ENCODE measurements around the gene IFT80. TPM values are rescaled to one million over a fixed set of nuclear protein-coding genes. Genes with fewer than 3 reads are reported as not detected.

Gene IFT80
- total and polyA plus RNA-seq, 2 experiments from 2014 or later, result 13.5 to 43.3 TPM

- peak; percentile 54 for DNase-seq (ENCODE audit: low spot score)
- WGBS (ENCODE audit: low lambda C conversion rate, missing lambda C conversion rate), result 1% methylated on average over 49 of the region's 49 CpGs
- H4K20me1 ChIP-seq (ENCODE audit: insufficient read depth, poor library complexity, severe bottlenecking), result no peaks in the 10 kb centered on the region
- no peaks in the 10 kb centered on the region for H3K27me3 ChIP-seq
- no peaks in the 10 kb centered on the region for H3K9me3 ChIP-seq (ENCODE audit: low read depth)
- peak overlapping the region; percentile 75 for H3K27ac ChIP-seq
- H2AFZ ChIP-seq, result peak overlapping the region; percentile 32
- TF ChIP-seq CTCF (IDR thresholded peaks at IDR 0.05; ENCODE audit: poor library complexity), result no peak
- no peak for TF ChIP-seq EZH2 (IDR thresholded peaks at IDR 0.05; ENCODE audit: borderline replicate concordance)
- no peak for TF ChIP-seq EZH2phosphoT487 (IDR thresholded peaks at IDR 0.05; ENCODE audit: low read depth, severe bottlenecking, unreplicated experiment)
- H3K4me3 ChIP-seq, result peak overlapping the region; percentile 72
- peaks cover 77% of the 10 kb centered on the region for H3K79me2 ChIP-seq
- no peaks in the 10 kb centered on the region for H3K9me2 ChIP-seq (replicated peaks; ENCODE audit: insufficient read depth)
- peaks cover 6% of the 10 kb centered on the region for H3K4me1 ChIP-seq (ENCODE audit: insufficient read depth)
- no peaks in the 10 kb centered on the region for H3K36me3 ChIP-seq (replicated peaks; ENCODE audit: insufficient read depth, low read depth)
- peak overlapping the region; percentile 85 for H3K4me2 ChIP-seq
Measured at GRCh38 chr3:160400030-160400701, 1.1 kb upstream of the IFT80 start.

- under 1% methylated on average over 9 of the region's 9 CpGs for WGBS (ENCODE audit: low lambda C conversion rate, missing lambda C conversion rate)
- H3K27me3 ChIP-seq, result no peaks in the 10 kb centered on the region
Measured at GRCh38 chr3:160398820-160399124, 253 bp downstream of the IFT80 start.

GRCh38 chr3:160395297-160395696 is 3.7 kb downstream of the IFT80 start:
- H3K36me3 ChIP-seq (replicated peaks; ENCODE audit: insufficient read depth, low read depth), result no peaks in the 10 kb centered on the region
- H3K9me3 ChIP-seq (ENCODE audit: low read depth), result no peaks in the 10 kb centered on the region
- no peaks in the 10 kb centered on the region for H4K20me1 ChIP-seq (ENCODE audit: insufficient read depth, poor library complexity, severe bottlenecking)
- no peak overlapping the region for H3K4me3 ChIP-seq
- no peak overlapping the region for H2AFZ ChIP-seq
- TF ChIP-seq EZH2phosphoT487 (IDR thresholded peaks at IDR 0.05; ENCODE audit: low read depth, severe bottlenecking, unreplicated experiment) (no peak), EZH2 (IDR thresholded peaks at IDR 0.05; ENCODE audit: borderline replicate concordance) (no peak), CTCF (IDR thresholded peaks at IDR 0.05; ENCODE audit: poor library complexity) (no peak)
- no peaks in the 10 kb centered on the region for H3K9me2 ChIP-seq (replicated peaks; ENCODE audit: insufficient read depth)
- H3K79me2 ChIP-seq, result peaks cover 49% of the 10 kb centered on the region
- no peak for DNase-seq (ENCODE audit: low spot score)
- no peaks in the 10 kb centered on the region for H3K27me3 ChIP-seq
- H3K4me2 ChIP-seq, result no peak overlapping the region
- H3K4me1 ChIP-seq (ENCODE audit: insufficient read depth), result no peaks in the 10 kb centered on the region
- no peak overlapping the region for H3K27ac ChIP-seq

More at GRCh38 chr3:160398820-160399124, 253 bp downstream of the IFT80 start:
- H2AFZ ChIP-seq, result peak overlapping the region; percentile 50
- no peaks in the 10 kb centered on the region for H3K9me3 ChIP-seq (ENCODE audit: low read depth)
- peak overlapping the region; percentile 77 for H3K4me2 ChIP-seq
- peaks cover 6% of the 10 kb centered on the region for H3K4me1 ChIP-seq (ENCODE audit: insufficient read depth)
- H3K4me3 ChIP-seq, result peak overlapping the region; percentile 45
- no peaks in the 10 kb centered on the region for H3K36me3 ChIP-seq (replicated peaks; ENCODE audit: insufficient read depth, low read depth)
- no peaks in the 10 kb centered on the region for H4K20me1 ChIP-seq (ENCODE audit: insufficient read depth, poor library complexity, severe bottlenecking)
- DNase-seq (ENCODE audit: low spot score), result no peak
- TF ChIP-seq EZH2phosphoT487 (IDR thresholded peaks at IDR 0.05; ENCODE audit: low read depth, severe bottlenecking, unreplicated experiment) (no peak), CTCF (IDR thresholded peaks at IDR 0.05; ENCODE audit: poor library complexity) (no peak), EZH2 (IDR thresholded peaks at IDR 0.05; ENCODE audit: borderline replicate concordance) (no peak)
- H3K9me2 ChIP-seq (replicated peaks; ENCODE audit: insufficient read depth), result no peaks in the 10 kb centered on the region
- peak overlapping the region; percentile 75 for H3K27ac ChIP-seq
- H3K79me2 ChIP-seq, result peaks cover 68% of the 10 kb centered on the region
